ENCODE data around the gene STX10. TPM values are rescaled to one million over a fixed set of nuclear protein-coding genes. Genes with fewer than 3 reads are reported as not detected.

STX10 gene
- total and polyA plus RNA-seq, 9 of the 15 experiments (the other 6 are each of a cell fraction or from before 2014, with no cell fraction given) = 0.51 to 66.3 (median 31.0) TPM

GRCh38 chr19:13102666-13103580 lies 47.3 kb downstream of the STX10 start, which contains the start of gene LYL1 (continued):
- TF ChIP-seq HMGXB4 (CRISPR knock-in tag; IDR thresholded peaks at IDR 0.05) = no peak; the same call in 1 of the 2 replicates
- no peak for TF ChIP-seq POLR3G (IDR thresholded peaks at IDR 0.05; ENCODE audit: extremely low read depth, insufficient read length, insufficient replicate concordance)
- TF ChIP-seq LCOR (CRISPR knock-in tag; IDR thresholded peaks at IDR 0.05) = 0 out of 2 replicates have a peak, but pooled peaks have one; percentile 15
- no peak for TF ChIP-seq SMAD2 (IDR thresholded peaks at IDR 0.05; ENCODE audit: low read depth, low read length)
- peak; percentile 56; the same call in 1 of the 2 replicates for TF ChIP-seq SREBF1 (IDR thresholded peaks at IDR 0.05; ENCODE audit: borderline replicate concordance, low read depth, low read length)
- TF ChIP-seq POLR2G (IDR thresholded peaks at IDR 0.05; ENCODE audit: low read depth, low read length) = peak; percentile 92
- TF ChIP-seq ZNF384 (IDR thresholded peaks at IDR 0.05; ENCODE audit: low read depth, low read length) = 0 out of 2 replicates have a peak, but pooled peaks have one; percentile 9
- no peak; the same call in 1 of the 2 replicates for TF ChIP-seq PKNOX1 (IDR thresholded peaks at IDR 0.05)
- TF ChIP-seq SMAD1 (IDR thresholded peaks at IDR 0.05; ENCODE audit: low read depth, low read length, partially characterized antibody) = peak; percentile 93
- peak; percentile 53 for TF ChIP-seq DACH1 (IDR thresholded peaks at IDR 0.05; ENCODE audit: partially characterized antibody)
- TF ChIP-seq ZNF280A (IDR thresholded peaks at IDR 0.05; ENCODE audit: low read depth, partially characterized antibody) = no peak
- TF ChIP-seq JUND (IDR thresholded peaks at IDR 0.05; ENCODE audit: borderline replicate concordance, low read depth, low read length) = peak; percentile 59; the same call in 1 of the 2 replicates
- TF ChIP-seq JUND (tag; IDR thresholded peaks at IDR 0.05; ENCODE audit: borderline replicate concordance, low read depth, low read length) = peak; percentile 58; the same call in 1 of the 3 replicates
- peak; percentile 94 for TF ChIP-seq RBFOX2 (IDR thresholded peaks at IDR 0.05; ENCODE audit: low read depth, low read length)
- TF ChIP-seq ZNF512 (tag; IDR thresholded peaks at IDR 0.05) = no peak
- no peak for TF ChIP-seq SNAPC5 (CRISPR knock-in tag; IDR thresholded peaks at IDR 0.05)
- no peak; a peak in 1 of 4 replicates for TF ChIP-seq KDM4B (IDR thresholded peaks at IDR 0.05; ENCODE audit: borderline replicate concordance in 2 of 2, low read depth in 1 of 2)
- 0 out of 2 replicates have a peak, but pooled peaks have one; percentile 16 for TF ChIP-seq BACH1 (tag; IDR thresholded peaks at IDR 0.05)
- TF ChIP-seq GTF2A2 (tag; IDR thresholded peaks at IDR 0.05) = no peak
- no peak for TF ChIP-seq ETS2 (tag; IDR thresholded peaks at IDR 0.05; ENCODE audit: borderline replicate concordance, poor library complexity, severe bottlenecking)

Data from K562 (cell line).